GM12878 (cell line): Measurements from ENCODE around the gene MYB. TPM values are rescaled to one million over a fixed set of nuclear protein-coding genes. Genes with fewer than 3 reads are reported as not detected.

Source experiments
- ATAC-seq: fragments of 200-7000 bp; cut with Tn5 transposase; 3 replicates; pipeline ENCODE4 v1.9.1; 2020; ENCODE audit warnings: mild to moderate bottlenecking, moderate library complexity
- BruUV-seq: library from RNA; stranded (reverse); fragments of 400-500 nt; replicated peaks from 2 replicates; lab custom pipeline; 2021; lab: Mats Ljungman, UMichigan
- CTCF ChIA-PET: fragments of 300-600 bp; sonication (Branson Sonifier 250); formaldehyde crosslinking; extraction: SDS; loops from one replicate; lab custom pipeline; 2021; ENCODE audit warnings: inconsistent platforms; lab: Yijun Ruan, JAX
- POLR2A ChIA-PET: fragments of 350-600 bp; formaldehyde crosslinking; extraction: SDS; loops from one replicate; lab custom pipeline; 2021; ENCODE audit warnings: inconsistent platforms; lab: Charles Lee
- RAD21 ChIA-PET: fragments of 300-600 bp; sonication (Branson Sonifier 250); formaldehyde crosslinking; loops from one replicate; lab custom pipeline; 2023; ENCODE audit warnings: antibody characterized with exemption; ENCODE audit not compliant: unreplicated experiment; lab: Charles Lee
- SMC1A ChIA-PET: fragments of 300-600 bp; sonication (Branson Sonifier 250); formaldehyde crosslinking; loops from one replicate; lab custom pipeline; 2023; ENCODE audit not compliant: unreplicated experiment, uncharacterized antibody; lab: Charles Lee
- DNase-seq: peaks from one replicate; pipeline ENCODE4 v3.0.0-alpha.2; 2011; ENCODE audit warnings: low read depth, low spot score
- FAIRE-seq: peaks from 3 replicates; lab custom pipeline; 2011; peaks lifted over from hg19 to GRCh38; lab: Jason Lieb, UNC
- H2AFZ ChIP-seq: 2 replicates; pipeline ENCODE4 v1.6.0; 2011; ENCODE audit warnings: low read depth, low read length, control low read depth; ENCODE audit not compliant: control insufficient read depth
- H3K27ac ChIP-seq: 2 replicates; pipeline ENCODE4 v1.5.1; 2011; ENCODE audit warnings: control low read depth; ENCODE audit not compliant: control insufficient read depth, insufficient read depth
- H3K27me3 ChIP-seq, 2 experiments: replicated peaks in 1 of 2; 2 replicates each; pipeline versions ENCODE4 v1.6.0 to v1.6.1; 2011; ENCODE audit warnings: low read length in 1 of 2; ENCODE audit not compliant: control insufficient read depth in 2 of 2, insufficient read depth in 2 of 2
- H3K36me3 ChIP-seq, 2 experiments: 2 replicates each; pipeline ENCODE4 v1.5.1; 2011; ENCODE audit warnings: low read length in 1 of 2; ENCODE audit not compliant: control insufficient read depth in 2 of 2, insufficient read depth in 2 of 2
- H3K4me1 ChIP-seq: 2 replicates; pipeline ENCODE4 v1.6.1; 2011; ENCODE audit warnings: mild to moderate bottlenecking, low read length, moderate library complexity, mixed read lengths; ENCODE audit not compliant: control insufficient read depth, insufficient read depth
- H3K4me2 ChIP-seq: 2 replicates; pipeline ENCODE4 v1.6.0; 2011; ENCODE audit warnings: control low read depth; ENCODE audit not compliant: control insufficient read depth, insufficient read depth
- H3K4me3 ChIP-seq: fragments of 200-600 bp; sonication (generic); 2 replicates; pipeline ENCODE4 v1.5.1; 2016
- H3K79me2 ChIP-seq: 2 replicates; pipeline ENCODE4 v1.6.0; 2011; ENCODE audit warnings: low read length; ENCODE audit not compliant: control insufficient read depth, insufficient read depth
- H3K9ac ChIP-seq: 2 replicates; pipeline ENCODE4 v1.8.0; 2011; ENCODE audit warnings: low read length, control low read depth, mixed read lengths; ENCODE audit not compliant: control insufficient read depth, insufficient read depth
- H3K9me3 ChIP-seq: replicated peaks from 3 replicates; pipeline ENCODE4 v1.5.1; 2011; ENCODE audit warnings: mild to moderate bottlenecking, low read length; ENCODE audit not compliant: control insufficient read depth, insufficient read depth
- H4K20me1 ChIP-seq: 2 replicates; pipeline ENCODE4 v1.6.0; 2011; ENCODE audit not compliant: control insufficient read depth, insufficient read depth
- CHD4 ChIP-seq: fragments of 200-600 bp; sonication (generic); IDR thresholded peaks from 2 replicates; pipeline ENCODE4 v1.6.1; 2016; ENCODE audit warnings: mild to moderate bottlenecking
- DPF2 ChIP-seq: fragments of 450-650 bp; IDR thresholded peaks from 2 replicates; pipeline ENCODE4 v1.6.1; 2017; ENCODE audit warnings: mild to moderate bottlenecking
- GABPA ChIP-seq: IDR thresholded peaks from 2 replicates; pipeline ENCODE4 v1.6.1; 2014; ENCODE audit warnings: antibody characterized with exemption, low read depth, mild to moderate bottlenecking, inconsistent platforms
- HCFC1 ChIP-seq: fragments of 150-350 bp; IDR thresholded peaks from 2 replicates; pipeline ENCODE4 v1.6.1; 2014; ENCODE audit warnings: low read length
- HDAC2 ChIP-seq: fragments of 200-600 bp; sonication (generic); IDR thresholded peaks from 2 replicates; pipeline ENCODE4 v1.6.1; 2017
- IKZF2 ChIP-seq, 2 experiments: fragments of 450-650 bp; IDR thresholded peaks; 2 replicates each; pipeline ENCODE4 v1.6.1; 2017; ENCODE audit warnings: mild to moderate bottlenecking in 2 of 2, moderate library complexity in 2 of 2
- JUNB ChIP-seq: IDR thresholded peaks from 2 replicates; pipeline ENCODE4 v1.6.1; 2016; ENCODE audit warnings: antibody characterized with exemption, mild to moderate bottlenecking
- JUND ChIP-seq: IDR thresholded peaks from 2 replicates; pipeline ENCODE4 v1.6.1; 2012; ENCODE audit warnings: low read depth, mild to moderate bottlenecking, low read length, improper control_type of control experiment, moderate library complexity
- KDM1A ChIP-seq: fragments of 200-600 bp; sonication (generic); IDR thresholded peaks from 2 replicates; pipeline ENCODE4 v1.6.1; 2016; ENCODE audit warnings: borderline replicate concordance
- MEF2B ChIP-seq: fragments of 450-650 bp; IDR thresholded peaks from 2 replicates; pipeline ENCODE4 v1.6.1; 2018; ENCODE audit warnings: mild to moderate bottlenecking, moderate library complexity; ENCODE audit not compliant: partially characterized antibody, poor library complexity, severe bottlenecking
- MYB ChIP-seq: fragments of 150-350 bp; IDR thresholded peaks from 2 replicates; pipeline ENCODE4 v1.6.1; 2014; ENCODE audit warnings: mild to moderate bottlenecking, low read depth, low read length, borderline replicate concordance
- NRF1 ChIP-seq: conservative IDR thresholded peaks from 2 replicates; pipeline ENCODE4 v1.6.1; 2011; ENCODE audit warnings: mild to moderate bottlenecking, low read depth, low read length, improper control_type of control experiment
- RCOR1 ChIP-seq: conservative IDR thresholded peaks from 2 replicates; pipeline ENCODE4 v1.6.1; 2012; ENCODE audit warnings: low read depth, low read length, improper control_type of control experiment
- RUNX3 ChIP-seq: IDR thresholded peaks from 2 replicates; pipeline ENCODE4 v1.6.1; 2012; ENCODE audit warnings: low read length, inconsistent platforms
- SMAD1 ChIP-seq: fragments of 450-650 bp; IDR thresholded peaks from 2 replicates; pipeline ENCODE4 v1.6.1; 2018; ENCODE audit warnings: mild to moderate bottlenecking, low read depth; ENCODE audit not compliant: partially characterized antibody
- SMAD5 ChIP-seq: IDR thresholded peaks from 2 replicates; pipeline ENCODE4 v1.6.1; 2016; ENCODE audit warnings: antibody characterized with exemption, low read depth
- STAT1 ChIP-seq: fragments of 450-650 bp; conservative IDR thresholded peaks from 2 replicates; pipeline ENCODE4 v1.6.1; 2014; ENCODE audit warnings: antibody characterized with exemption, mild to moderate bottlenecking
- SUPT20H ChIP-seq: IDR thresholded peaks from 2 replicates; pipeline ENCODE4 v1.6.1; 2011; ENCODE audit warnings: low read depth, mild to moderate bottlenecking, low read length, moderate library complexity, borderline replicate concordance; ENCODE audit not compliant: control insufficient read depth
- TBL1XR1 ChIP-seq: IDR thresholded peaks from 2 replicates; pipeline ENCODE4 v1.6.1; 2012; ENCODE audit warnings: low read depth, low read length, improper control_type of control experiment
- WRNIP1 ChIP-seq: IDR thresholded peaks from 2 replicates; pipeline ENCODE4 v1.6.1; 2011; ENCODE audit warnings: low read depth, low read length, improper control_type of control experiment, borderline replicate concordance
- ZNF274 ChIP-seq: IDR thresholded peaks from one replicate; pipeline ENCODE4 v1.8.0; 2011; ENCODE audit not compliant: insufficient read length, insufficient read depth
- ZNF384 ChIP-seq: IDR thresholded peaks from 2 replicates; pipeline ENCODE4 v1.6.1; 2012; ENCODE audit warnings: low read depth, mild to moderate bottlenecking, low read length, improper control_type of control experiment, borderline replicate concordance
- ZNF622 ChIP-seq: fragments of 450-650 bp; IDR thresholded peaks from 2 replicates; pipeline ENCODE4 v1.6.1; 2017; ENCODE audit warnings: mild to moderate bottlenecking, inconsistent platforms
- WGBS: methylation state at CpG from one replicate; pipeline ENCODE4 v1.1.6; 2016; ENCODE audit warnings: low lambda C conversion rate; ENCODE audit not compliant: insufficient replicate concordance, insufficient coverage; ENCODE audit errors: missing lambda C conversion rate; 5-methylcytosine and 5-hydroxymethylcytosine counted together
- in situ Hi-C: fragments of 300-500 bp; cut with MboI; formaldehyde crosslinking; loops from 9 replicates; pipeline ENCODE4 v1.14.3; 2018; ENCODE audit warnings: mixed read lengths
- intact Hi-C: fragments of 100-400 bp; cut with micrococcal nuclease; formaldehyde crosslinking; loops from one replicate; pipeline ENCODE4 v1.14.2; 2022; ENCODE audit not compliant: unreplicated experiment
- polyA plus RNA-seq, 11 experiments: library from polyadenylated mRNA; depleted of rRNA in 4 of 11; unstranded in 6 of 11; stranded (reverse) in 5 of 11; fragments of >200 nt; fragmentation: Nextera tagmentation in 4 of 11; fragmentation: Illumina TruSeq in 1 of 11; extraction: Ambion mirVana in 4 of 11; extraction: Trizol in 1 of 11; gene quantifications; 1 replicate in 1 of 11; 2 replicates in 10 of 11; pipeline versions ENCODE4 v1.2.1 to v1.2.3, GENCODE V29; 2011 to 2016; ENCODE audit warnings: inconsistent platforms in 2 of 11, missing spikeins in 2 of 11, low read depth in 1 of 11
- total RNA-seq, 4 experiments: library from RNA; depleted of rRNA in 3 of 4; stranded (reverse); fragments of >200 nt in 3 of 4; fragmentation: Illumina TruSeq in 1 of 4; extraction: Trizol in 1 of 4; gene quantifications; 2 replicates each; pipeline versions ENCODE4 v1.2.1 to v1.2.3, GENCODE V29; 2013 to 2021
- TF ChIP-seq, protein P1 (sequence below): IDR thresholded peaks from 2 replicates; pipeline ENCODE4 v1.6.1; 2011; ENCODE audit warnings: low read depth, mild to moderate bottlenecking, low read length, moderate library complexity, borderline replicate concordance; ENCODE audit errors: extremely low read depth
- TF ChIP-seq, protein P2 (sequence below): fragments of 450-650 bp; IDR thresholded peaks from 2 replicates; pipeline ENCODE4 v1.6.1; 2016; ENCODE audit warnings: mild to moderate bottlenecking
- TF ChIP-seq, protein P3 (sequence below): IDR thresholded peaks from 2 replicates; pipeline ENCODE4 v1.6.1; 2011; ENCODE audit warnings: borderline replicate concordance, low read depth, mild to moderate bottlenecking, moderate library complexity, mixed read lengths, low read length; ENCODE audit not compliant: insufficient read depth; ENCODE audit errors: extremely low read length

The MYB gene
- total and polyA plus RNA-seq, 10 of the 15 experiments (the other 5 are each of a cell fraction or from before 2014, with no cell fraction given), result 7.0 to 29.8 (median 21.5) TPM

DNA sequence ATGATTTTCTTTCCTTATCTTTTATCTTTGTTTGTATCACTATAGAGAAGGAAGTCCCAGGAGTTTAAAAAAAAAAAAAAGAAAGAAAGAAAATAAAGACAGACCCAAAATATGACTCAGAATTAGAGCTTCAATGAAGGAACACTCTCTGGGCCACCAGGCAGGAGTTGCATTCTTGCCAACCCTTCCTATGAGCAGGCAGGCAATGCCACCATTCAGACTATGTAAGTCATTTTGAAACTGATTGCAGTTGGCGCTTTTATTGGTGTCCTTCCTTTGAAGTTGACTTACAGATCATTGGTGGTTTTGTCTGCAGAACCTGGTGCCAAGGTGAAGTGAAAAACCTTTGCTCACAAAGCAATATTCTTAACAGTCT lies 50.3 kb downstream of the MYB start:
- CTCF ChIA-PET, result interaction anchor here (0.7 to 1.9 kb wide), 5 partner anchors 7 to 290 kb away, joined by 3 to 5 read pairs (median 3); no protein-coding TSS in a partner anchor
- no peaks in the 10 kb centered on the region for H4K20me1 ChIP-seq
- FAIRE-seq (no peak), ATAC-seq (peak; percentile 74), DNase-seq (peak; percentile 59)
- H3K27ac ChIP-seq, result no peak overlapping the region
- H3K4me2 ChIP-seq, result no peak overlapping the region
- no peak overlapping the region for H3K9ac ChIP-seq
- BruUV-seq, result no TSS peak
- WGBS, result 0% methylated on average over 1 of the region's 1 CpG
- H2AFZ ChIP-seq, result no peak overlapping the region
- H3K79me2 ChIP-seq, result no peaks in the 10 kb centered on the region
- in situ Hi-C loops (loop anchor here (25.0 kb wide), 1 partner anchor 181 kb away; no protein-coding TSS in a partner anchor), intact Hi-C loops (no loop called here)
- H3K4me1 ChIP-seq, result peaks cover 36% of the 10 kb centered on the region
- SMC1A ChIA-PET, result interaction anchor here (0.9 to 2.1 kb wide), 3 partner anchors 88 to 177 kb away, joined by 4 to 6 read pairs (median 5); no protein-coding TSS in a partner anchor
- POLR2A ChIA-PET, result interaction anchor here (1.1 to 1.2 kb wide), 2 partner anchors 27 to 42 kb away, joined by 3 to 6 read pairs; no protein-coding TSS in a partner anchor
- H3K27me3 ChIP-seq, result no peaks in the 10 kb centered on the region
- no peaks in the 10 kb centered on the region for H3K36me3 ChIP-seq
- H3K9me3 ChIP-seq, result peaks cover 4% of the 10 kb centered on the region; the same call in 2 of the 3 replicates
- H3K4me3 ChIP-seq, result no peak overlapping the region
- RAD21 ChIA-PET, result no interaction called here
- TF ChIP-seq CHD4, result no peak
- no peak for TF ChIP-seq SMAD5
- TF ChIP-seq, protein P1, sequence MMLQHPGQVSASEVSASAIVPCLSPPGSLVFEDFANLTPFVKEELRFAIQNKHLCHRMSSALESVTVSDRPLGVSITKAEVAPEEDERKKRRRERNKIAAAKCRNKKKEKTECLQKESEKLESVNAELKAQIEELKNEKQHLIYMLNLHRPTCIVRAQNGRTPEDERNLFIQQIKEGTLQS, result no peak
- TF ChIP-seq RCOR1, result no peak
- no peak for TF ChIP-seq SUPT20H
- 0 out of 2 replicates have a peak, but pooled peaks have one; percentile 25 for TF ChIP-seq DPF2
- TF ChIP-seq HDAC2, result no peak
- no peak for TF ChIP-seq STAT1
- TF ChIP-seq JUNB, result peak; percentile 37; the same call in 1 of the 2 replicates
- no peak for TF ChIP-seq WRNIP1
- TF ChIP-seq ZNF274, result no peak
- no peak for TF ChIP-seq NRF1
- TF ChIP-seq MYB, result no peak
- TF ChIP-seq SMAD1, result no peak
- TF ChIP-seq HCFC1, result no peak
- TF ChIP-seq IKZF2 (IDR thresholded peaks at IDR 0.05), result 0 out of 4 replicates have a peak, but pooled peaks of 1 of the 2 experiments have one; percentile 19
- TF ChIP-seq KDM1A, result no peak
- TF ChIP-seq GABPA, result no peak
- peak; percentile 19; the same call in 1 of the 2 replicates for TF ChIP-seq RUNX3
- no peak for TF ChIP-seq MEF2B
- no peak for TF ChIP-seq TBL1XR1
- TF ChIP-seq, protein P2, sequence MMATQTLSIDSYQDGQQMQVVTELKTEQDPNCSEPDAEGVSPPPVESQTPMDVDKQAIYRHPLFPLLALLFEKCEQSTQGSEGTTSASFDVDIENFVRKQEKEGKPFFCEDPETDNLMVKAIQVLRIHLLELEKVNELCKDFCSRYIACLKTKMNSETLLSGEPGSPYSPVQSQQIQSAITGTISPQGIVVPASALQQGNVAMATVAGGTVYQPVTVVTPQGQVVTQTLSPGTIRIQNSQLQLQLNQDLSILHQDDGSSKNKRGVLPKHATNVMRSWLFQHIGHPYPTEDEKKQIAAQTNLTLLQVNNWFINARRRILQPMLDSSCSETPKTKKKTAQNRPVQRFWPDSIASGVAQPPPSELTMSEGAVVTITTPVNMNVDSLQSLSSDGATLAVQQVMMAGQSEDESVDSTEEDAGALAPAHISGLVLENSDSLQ, result no peak
- no peak for TF ChIP-seq JUND
- no peak for TF ChIP-seq ZNF384
- TF ChIP-seq, protein P3, sequence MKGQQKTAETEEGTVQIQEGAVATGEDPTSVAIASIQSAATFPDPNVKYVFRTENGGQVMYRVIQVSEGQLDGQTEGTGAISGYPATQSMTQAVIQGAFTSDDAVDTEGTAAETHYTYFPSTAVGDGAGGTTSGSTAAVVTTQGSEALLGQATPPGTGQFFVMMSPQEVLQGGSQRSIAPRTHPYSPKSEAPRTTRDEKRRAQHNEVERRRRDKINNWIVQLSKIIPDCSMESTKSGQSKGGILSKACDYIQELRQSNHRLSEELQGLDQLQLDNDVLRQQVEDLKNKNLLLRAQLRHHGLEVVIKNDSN, result no peak
- TF ChIP-seq ZNF622, result no peak
